Breast epithelium (tissue), 3 donors: ENCODE data around the gene FXYD4.

Source experiments
- POLR2AphosphoS5 ChIP-seq, 3 donors: sonication (generic); formaldehyde crosslinking; IDR thresholded peaks; one replicate each; pipeline ENCODE4 v1.6.1; 2017; ENCODE audit warnings: antibody characterized with exemption in 3 of 3
- TF ChIP-seq, protein P1 (sequence below), 3 donors: fragments of 450-650 bp; IDR thresholded peaks; one replicate each; pipeline ENCODE4 v1.5.1; 2016 to 2017; ENCODE audit warnings: antibody characterized with exemption in 3 of 3, mild to moderate bottlenecking in 3 of 3, moderate library complexity in 3 of 3

- TF ChIP-seq, protein P1, sequence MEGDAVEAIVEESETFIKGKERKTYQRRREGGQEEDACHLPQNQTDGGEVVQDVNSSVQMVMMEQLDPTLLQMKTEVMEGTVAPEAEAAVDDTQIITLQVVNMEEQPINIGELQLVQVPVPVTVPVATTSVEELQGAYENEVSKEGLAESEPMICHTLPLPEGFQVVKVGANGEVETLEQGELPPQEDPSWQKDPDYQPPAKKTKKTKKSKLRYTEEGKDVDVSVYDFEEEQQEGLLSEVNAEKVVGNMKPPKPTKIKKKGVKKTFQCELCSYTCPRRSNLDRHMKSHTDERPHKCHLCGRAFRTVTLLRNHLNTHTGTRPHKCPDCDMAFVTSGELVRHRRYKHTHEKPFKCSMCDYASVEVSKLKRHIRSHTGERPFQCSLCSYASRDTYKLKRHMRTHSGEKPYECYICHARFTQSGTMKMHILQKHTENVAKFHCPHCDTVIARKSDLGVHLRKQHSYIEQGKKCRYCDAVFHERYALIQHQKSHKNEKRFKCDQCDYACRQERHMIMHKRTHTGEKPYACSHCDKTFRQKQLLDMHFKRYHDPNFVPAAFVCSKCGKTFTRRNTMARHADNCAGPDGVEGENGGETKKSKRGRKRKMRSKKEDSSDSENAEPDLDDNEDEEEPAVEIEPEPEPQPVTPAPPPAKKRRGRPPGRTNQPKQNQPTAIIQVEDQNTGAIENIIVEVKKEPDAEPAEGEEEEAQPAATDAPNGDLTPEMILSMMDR (IDR thresholded peaks at IDR 0.05): no peak
- no peak for TF ChIP-seq POLR2AphosphoS5 (IDR thresholded peaks at IDR 0.05)
These were observed 36.9 kb downstream of the FXYD4 start for GRCh38 chr10:43408331-43408709.
